Fibroblast of the aortic adventitia (primary cell): Measurements from ENCODE around the gene EXT2. TPM values are rescaled to one million over a fixed set of nuclear protein-coding genes. Genes with fewer than 3 reads are reported as not detected.

Experiments used
- DNase-seq: peaks from one replicate; pipeline ENCODE4 v3.0.0-alpha.2; 2010; ENCODE audit warnings: low read depth
- H3K4me3 ChIP-seq: 2 replicates; pipeline ENCODE4 v1.5.1; 2011; ENCODE audit warnings: low read depth, mild to moderate bottlenecking, control low read depth, low read length, moderate library complexity
- CTCF ChIP-seq: IDR thresholded peaks from 2 replicates; pipeline ENCODE4 v1.5.1; 2011; ENCODE audit warnings: mild to moderate bottlenecking, low read length, control low read depth, inconsistent platforms; ENCODE audit not compliant: insufficient read depth
- total RNA-seq: library from RNA; depleted of rRNA; stranded (reverse); fragments of >200 nt; gene quantifications from 2 replicates; pipeline ENCODE4 v1.2.3, GENCODE V29; 2012; ENCODE audit warnings: low replicate concordance

EXT2 gene
- total RNA-seq, 1 donor: 100 TPM

GRCh38 chr11:44189986-44190882, 94.8 kb downstream of the EXT2 start:
- TF ChIP-seq CTCF: no peak
- no peak for DNase-seq

GRCh38 chr11:44190883-44191230, 95.4 kb downstream of the EXT2 start:
- DNase-seq: no peak
- no peak for TF ChIP-seq CTCF
- H3K4me3 ChIP-seq: no peak overlapping the region

More at GRCh38 chr11:44189986-44190882, 94.8 kb downstream of the EXT2 start:
- H3K4me3 ChIP-seq: no peak overlapping the region

- no peak overlapping the region for H3K4me3 ChIP-seq
- no peak for DNase-seq
- TF ChIP-seq CTCF: no peak
Measured at GRCh38 chr11:44191322-44192016, 96.0 kb downstream of the EXT2 start.

- no peak for DNase-seq
- no peak overlapping the region for H3K4me3 ChIP-seq
- TF ChIP-seq CTCF: no peak
Measured at GRCh38 chr11:44192017-44192385, 96.5 kb downstream of the EXT2 start.

GRCh38 chr11:44192462-44193100, 97.1 kb downstream of the EXT2 start:
- H3K4me3 ChIP-seq: no peak overlapping the region

GRCh38 chr11:44193856-44194255, 98.4 kb downstream of the EXT2 start:
- DNase-seq: no peak
- H3K4me3 ChIP-seq: no peak overlapping the region
- no peak for TF ChIP-seq CTCF

More at GRCh38 chr11:44192462-44193100, 97.1 kb downstream of the EXT2 start:
- DNase-seq: no peak
- no peak for TF ChIP-seq CTCF
